ENCODE measurements around the gene PHAF1.

DNA sequence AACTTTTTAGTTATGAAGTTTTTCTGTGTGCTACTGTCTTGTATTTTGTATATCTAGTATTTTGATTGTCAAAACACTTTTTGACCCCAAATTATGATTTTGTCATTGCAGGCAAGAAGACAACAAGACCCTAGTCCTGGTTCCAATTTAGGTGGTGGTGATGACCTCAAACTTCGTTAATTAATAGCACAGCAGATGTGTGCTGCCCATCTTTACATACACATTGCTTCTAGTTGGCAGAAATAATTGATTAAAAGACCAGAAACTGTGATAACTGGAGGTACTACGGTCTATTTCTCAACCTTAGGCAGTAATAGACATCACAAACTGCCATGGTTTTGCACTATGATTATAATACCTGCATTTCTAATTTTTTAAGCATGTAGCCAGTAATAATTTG lies 11.1 kb upstream of the PHAF1 start:
- TF ChIP-seq CTCF (IDR thresholded peaks at IDR 0.05; ENCODE audit: control extremely low read depth in 1 of 3, insufficient read depth in 1 of 3, low read depth in 1 of 3, low read length in 3 of 3) = no peak
- TF ChIP-seq POLR2AphosphoS5 (IDR thresholded peaks at IDR 0.05; ENCODE audit: low read depth, low read length) = no peak
- no peak for TF ChIP-seq FOSL1 (IDR thresholded peaks at IDR 0.05; ENCODE audit: insufficient read depth, low read depth, low read length)
- TF ChIP-seq POU5F1 (IDR thresholded peaks at IDR 0.05; ENCODE audit: low read depth, low read length) = no peak
- TF ChIP-seq POLR2A (IDR thresholded peaks at IDR 0.05; ENCODE audit: control extremely low read depth in 1 of 2, low read depth in 2 of 2, low read length in 2 of 2) = no peak
- no peak for TF ChIP-seq MAX (IDR thresholded peaks at IDR 0.05)
- no peak for TF ChIP-seq TAF1 (IDR thresholded peaks at IDR 0.05; ENCODE audit: low read depth, low read length)
- TF ChIP-seq RAD21 (IDR thresholded peaks at IDR 0.05 in 1 of 2, conservative IDR thresholded peaks at IDR 0.05 in 1 of 2; ENCODE audit: low read depth in 2 of 2, low read length in 2 of 2) = no peak
- no peak for TF ChIP-seq SIX5 (IDR thresholded peaks at IDR 0.05; ENCODE audit: low read depth, low read length)
- TF ChIP-seq EZH2 (IDR thresholded peaks at IDR 0.05; ENCODE audit: low read depth, low read length, severe bottlenecking) = no peak

Data from H1 (cell line).